GM18499 (cell line): ENCODE results near the gene PRDM13.

Source experiments
- ATAC-seq: cut with Tn5 transposase; IDR thresholded peaks from one replicate; pipeline ENCODE4 v1.9.1; 2021; ENCODE audit warnings: moderate number of reproducible peaks; ENCODE audit not compliant: insufficient read depth, unreplicated experiment

Gene PRDM13

GRCh38 chr6:99602520-99603420 lies 3.9 kb upstream of the PRDM13 start:
- no peak for ATAC-seq

- ATAC-seq = no peak
These were observed 3.0 kb upstream of the PRDM13 start for GRCh38 chr6:99603421-99604165.

- ATAC-seq = no peak
These were observed 2.2 kb upstream of the PRDM13 start for GRCh38 chr6:99604166-99605073.

GRCh38 chr6:99605074-99605734 lies 1.4 kb upstream of the PRDM13 start:
- ATAC-seq = no peak

GRCh38 chr6:99605911-99606655 lies 550 bp upstream of the PRDM13 start:
- ATAC-seq = no peak

GRCh38 chr6:99607416-99608036 lies 893 bp downstream of the PRDM13 start:
- no peak for ATAC-seq

GRCh38 chr6:99608059-99608885 lies 1.6 kb downstream of the PRDM13 start:
- no peak for ATAC-seq

- no peak for ATAC-seq
These were observed 2.4 kb downstream of the PRDM13 start for GRCh38 chr6:99608886-99609482.

- no peak for ATAC-seq
These were observed 3.4 kb downstream of the PRDM13 start for GRCh38 chr6:99609905-99610489.

GRCh38 chr6:99611148-99611547 lies 4.5 kb downstream of the PRDM13 start:
- ATAC-seq = peak; percentile 64

GRCh38 chr6:99612551-99613408 lies 6.1 kb downstream of the PRDM13 start:
- no peak for ATAC-seq

- ATAC-seq = peak; percentile 14
These were observed 6.7 kb downstream of the PRDM13 start for GRCh38 chr6:99613409-99613704.

GRCh38 chr6:99613705-99614429 lies 7.2 kb downstream of the PRDM13 start:
- ATAC-seq = peak; percentile 30

GRCh38 chr6:99614430-99615186 lies 8.0 kb downstream of the PRDM13 start:
- ATAC-seq = no peak

- ATAC-seq = no peak
These were observed 10.5 kb downstream of the PRDM13 start for GRCh38 chr6:99617131-99617530.
